Activated CD8-positive, alpha-beta memory T cell treated with anti-CD3 and anti-CD28 coated beads for 48 hours (primary cell): ENCODE results near the gene LLGL1.

Experiments
- DNase-seq, 3 experiments: peaks; one replicate each; pipeline ENCODE4 v3.0.0-alpha.2; 2020; ENCODE audit warnings: low read depth in 2 of 3, low spot score in 2 of 3

The LLGL1 gene

DNA sequence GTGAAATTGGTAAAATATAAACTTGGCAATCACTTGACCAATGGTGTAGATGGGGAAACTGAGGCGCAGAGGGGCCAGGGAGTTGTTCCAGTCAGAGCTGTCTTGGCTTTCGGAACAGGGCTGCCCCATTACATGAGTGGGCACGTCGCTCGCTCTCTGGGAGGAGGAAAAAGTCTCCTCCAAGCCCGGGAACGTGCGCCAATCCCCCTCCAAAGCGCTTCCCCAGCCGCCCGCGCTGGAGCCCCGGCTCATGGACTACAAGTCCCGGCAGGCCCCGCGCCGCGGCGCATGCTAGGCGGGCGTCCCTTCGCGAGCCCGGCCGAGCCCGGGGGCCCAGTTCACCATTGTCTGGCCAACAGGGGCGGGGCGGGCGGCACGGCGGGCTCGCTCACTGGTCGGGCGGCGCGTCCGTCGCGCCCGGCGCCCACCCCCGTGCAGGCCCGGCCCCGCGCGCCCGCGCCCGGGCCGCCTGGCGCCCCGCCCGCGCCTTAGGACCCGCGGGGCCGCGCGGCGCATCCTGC, at the start of gene LLGL1:
LLGL1 (plus strand) TSS at position 515 of the 521 bp plus-strand sequence. CDS start 48 bp downstream, outside the sequence.
- peak; percentile 94 to 97 (median 96) for DNase-seq

DNA sequence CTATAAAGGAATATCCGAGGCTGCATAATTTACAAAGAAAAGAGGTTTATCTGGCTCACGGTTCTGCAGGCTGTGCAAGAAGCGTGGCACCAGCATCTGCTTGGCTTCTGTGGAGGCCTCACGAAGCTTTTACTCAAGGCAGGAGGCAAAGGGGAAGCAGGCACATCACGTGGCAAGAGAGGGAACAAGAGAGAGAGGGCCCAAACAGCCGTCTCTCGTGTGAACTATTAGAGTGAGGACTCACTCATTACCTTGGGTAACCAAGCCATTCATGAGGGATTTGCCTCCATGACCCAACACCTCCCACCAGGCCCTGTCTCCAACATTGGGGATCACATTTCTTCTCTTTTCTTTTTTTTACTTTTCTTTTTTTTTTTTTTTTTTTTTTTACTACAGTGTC, 49.3 kb upstream of the LLGL1 start:
- no peak for DNase-seq

DNA sequence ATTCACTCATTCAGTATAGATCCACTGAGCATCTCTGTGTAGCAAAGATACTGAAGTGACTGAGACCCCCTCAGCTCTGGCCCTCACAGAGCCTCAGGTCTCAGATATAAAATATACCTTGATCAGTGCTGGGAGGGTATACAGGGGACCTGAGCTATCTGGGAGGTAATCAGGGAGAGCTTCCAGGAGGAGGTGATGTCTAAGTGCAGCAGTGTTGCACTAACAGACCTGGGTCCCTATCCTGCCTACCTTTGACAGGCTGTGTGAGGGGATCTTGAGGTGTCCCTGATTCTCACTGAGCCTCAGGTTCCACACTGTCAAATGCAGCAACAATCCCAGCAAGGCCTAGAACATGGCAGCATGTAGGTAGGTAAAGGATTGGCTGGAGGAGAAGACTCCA, 48.3 kb upstream of the LLGL1 start:
- no peak for DNase-seq

DNA sequence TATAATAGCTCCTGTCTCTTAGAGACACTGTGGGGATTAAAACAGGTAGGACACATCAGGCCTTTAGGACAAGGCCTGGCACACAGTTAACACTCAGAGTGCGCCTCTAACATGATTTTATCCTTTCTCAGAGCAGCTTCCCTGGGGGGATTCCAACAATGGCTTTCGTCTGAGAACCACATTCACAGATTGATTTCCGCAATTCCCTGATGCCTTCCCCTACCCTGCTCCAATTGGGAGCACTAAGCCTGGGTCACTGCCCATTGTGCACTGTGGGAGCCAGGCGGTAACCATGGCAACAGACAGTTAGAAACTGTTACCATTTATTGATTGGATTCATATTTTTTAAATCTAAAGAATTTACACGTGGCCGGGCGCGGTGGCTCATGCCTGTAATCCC, 47.7 kb upstream of the LLGL1 start:
- DNase-seq = no peak

DNA sequence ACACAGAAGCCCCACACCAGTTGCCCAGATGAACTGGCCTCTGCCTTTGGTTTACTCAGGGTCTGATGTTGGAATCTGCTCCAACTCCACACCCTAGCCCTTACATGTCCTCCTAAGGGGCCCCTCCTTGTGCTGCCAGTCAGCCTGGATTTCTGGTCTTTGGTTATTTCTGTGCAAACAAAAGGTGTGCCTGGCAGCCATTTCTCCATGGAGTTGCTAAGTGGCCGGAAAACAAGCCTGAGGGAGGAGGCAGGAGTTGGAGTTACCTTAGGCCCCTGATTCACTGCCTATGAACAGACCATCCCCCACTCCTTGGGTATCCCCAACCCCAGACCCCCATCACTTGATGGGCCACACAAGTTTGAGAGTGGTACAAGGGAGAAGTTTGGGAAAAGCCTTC, 46.2 kb upstream of the LLGL1 start:
- DNase-seq = no peak

DNA sequence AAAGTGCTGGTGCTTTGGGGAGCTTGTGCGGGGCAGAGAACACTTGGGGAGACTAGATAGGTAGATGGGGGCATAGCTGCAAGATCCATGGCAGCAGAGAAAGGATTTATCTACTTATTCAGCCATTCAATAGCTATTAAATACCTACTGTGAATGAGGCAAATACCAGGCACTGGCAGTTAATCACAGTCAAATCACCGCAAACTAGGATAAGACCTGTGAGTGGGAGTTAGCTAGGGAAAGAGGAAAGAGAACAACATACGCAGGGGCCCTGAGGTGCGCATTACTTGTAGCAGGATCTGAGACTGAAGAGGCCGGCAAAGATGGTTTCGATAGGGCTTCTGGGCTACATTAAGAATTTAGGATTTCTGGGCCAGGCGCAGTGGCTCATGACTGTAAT, 45.6 kb upstream of the LLGL1 start:
- DNase-seq = no peak

DNA sequence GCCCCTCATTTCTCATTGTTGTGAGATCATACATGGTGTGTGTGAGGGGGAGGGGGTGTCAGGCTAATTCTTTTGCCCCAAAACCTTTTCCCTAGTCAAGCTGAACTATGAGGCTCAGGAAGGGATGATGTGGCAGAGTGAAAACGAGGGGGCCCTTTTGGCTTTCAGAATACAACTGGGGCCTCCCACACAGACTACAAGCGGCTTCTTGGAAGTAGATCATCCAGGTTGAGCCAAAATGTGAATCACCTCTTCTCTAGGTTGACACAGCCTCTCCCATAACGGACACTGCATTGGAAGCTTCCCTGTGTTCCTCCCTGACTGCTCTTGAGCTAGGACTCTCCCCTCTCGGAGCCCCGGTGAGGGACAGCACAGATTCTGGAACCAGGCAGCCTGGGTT, 44.1 kb upstream of the LLGL1 start:
- peak in 2 of 3 experiments; percentile 14 to 30 for DNase-seq

DNA sequence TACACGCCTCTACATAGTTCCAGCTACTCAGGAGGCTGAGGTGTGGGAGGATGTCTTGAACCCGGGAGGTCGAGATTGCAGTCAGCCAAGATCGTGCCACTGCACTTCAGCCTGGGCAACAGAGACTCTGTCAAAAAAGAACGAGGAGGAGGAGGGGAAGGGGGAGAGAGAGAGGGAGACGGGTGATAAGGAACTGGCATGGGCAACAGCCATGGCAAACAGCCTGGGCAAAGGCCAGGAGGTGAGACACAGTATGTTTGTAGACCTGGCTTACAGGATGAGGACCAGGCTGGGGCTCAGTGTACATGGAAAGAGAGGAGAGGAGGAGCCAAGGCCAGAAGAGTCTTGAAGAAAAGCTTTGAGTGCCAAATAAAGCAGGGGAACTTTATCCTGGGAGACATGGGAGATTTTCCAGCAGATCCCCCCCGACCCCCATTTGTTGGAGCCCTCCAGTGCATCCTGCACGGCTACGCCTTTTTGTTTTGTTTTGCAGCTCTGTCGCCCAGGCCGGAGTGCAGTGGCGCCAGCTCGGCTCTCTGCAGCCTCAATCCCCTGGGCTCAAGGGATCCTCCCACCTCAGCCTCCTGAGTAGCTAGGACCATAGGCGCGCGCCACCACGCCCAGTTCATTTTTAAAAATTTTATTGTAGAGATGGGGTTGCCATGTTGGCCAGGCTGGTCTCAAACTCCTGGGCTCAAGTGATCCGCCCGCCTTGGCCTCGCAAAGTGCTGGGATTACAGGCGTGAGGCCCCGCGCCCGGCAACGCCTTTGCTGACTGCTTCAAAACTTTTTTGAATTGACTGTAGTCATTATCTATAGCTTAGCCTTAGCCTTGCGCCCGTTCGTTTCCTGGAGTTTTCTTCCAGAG, 43.1 kb upstream of the LLGL1 start:
- no peak for DNase-seq

DNA sequence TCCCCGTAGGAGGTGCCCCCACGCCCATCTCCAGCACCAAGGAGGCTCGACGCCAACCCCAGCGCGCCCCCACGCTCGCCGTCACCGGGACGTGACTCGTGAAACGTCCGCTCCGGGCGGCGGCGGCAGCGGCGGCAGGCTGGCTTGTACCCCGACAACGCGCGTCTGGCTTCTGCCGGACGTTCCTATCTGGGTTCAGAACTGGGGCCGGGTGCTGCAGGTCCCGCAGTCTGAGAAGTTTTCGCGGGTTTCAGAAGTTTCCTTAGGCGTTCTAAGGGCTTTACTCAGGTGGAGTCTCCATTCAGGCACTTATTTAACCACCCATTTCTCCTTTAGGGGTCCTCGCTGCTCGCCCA, 42.5 kb upstream of the LLGL1 start:
- DNase-seq = peak; percentile 63 to 76 (median 66)

DNA sequence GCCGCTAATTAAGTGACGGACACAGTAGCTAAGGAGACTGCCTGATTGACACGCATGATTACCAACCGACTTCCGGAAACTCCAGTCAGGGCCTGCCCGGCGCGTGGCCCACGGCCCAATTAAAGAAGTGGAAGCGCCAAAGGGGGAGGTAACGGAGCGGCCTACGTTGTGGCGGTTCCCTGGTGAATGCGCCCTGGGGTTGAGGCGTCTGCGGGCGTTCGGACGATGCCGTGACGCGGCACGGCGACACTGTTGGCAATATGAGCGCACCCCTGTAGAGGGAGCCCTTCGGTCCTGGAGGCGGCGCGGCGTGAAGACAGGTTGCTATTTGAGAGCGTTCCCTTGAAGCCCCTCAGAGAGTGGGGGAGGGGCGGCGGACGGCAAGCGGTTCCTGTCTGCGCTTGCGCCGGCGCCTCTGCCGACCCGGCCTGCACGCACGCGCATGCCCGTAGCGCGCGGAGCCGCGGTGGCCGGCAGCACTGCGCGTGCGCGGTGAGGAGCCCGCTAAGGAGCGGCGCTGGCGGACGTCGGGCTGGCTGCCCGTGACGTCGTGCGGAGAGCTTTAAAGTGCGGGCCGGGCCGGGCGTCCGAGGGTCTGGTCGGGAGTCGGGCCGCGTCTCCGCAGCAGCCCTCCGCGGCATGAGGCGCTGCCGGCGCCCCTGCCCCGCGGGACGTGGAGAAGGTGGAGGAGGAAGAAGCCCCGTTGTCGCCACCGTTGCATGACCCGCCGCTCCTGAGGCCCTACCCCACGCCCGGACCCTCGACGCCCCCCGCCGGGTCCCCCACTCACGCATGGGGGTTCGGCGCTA, 41.9 kb upstream of the LLGL1 start, which contains the start of gene ALKBH5:
ALKBH5 (plus strand) TSS at position 495 of the 809 bp plus-strand sequence. CDS start 416 bp downstream, outside the sequence.
- DNase-seq = peak; percentile 96 to 97 (median 96)

DNA sequence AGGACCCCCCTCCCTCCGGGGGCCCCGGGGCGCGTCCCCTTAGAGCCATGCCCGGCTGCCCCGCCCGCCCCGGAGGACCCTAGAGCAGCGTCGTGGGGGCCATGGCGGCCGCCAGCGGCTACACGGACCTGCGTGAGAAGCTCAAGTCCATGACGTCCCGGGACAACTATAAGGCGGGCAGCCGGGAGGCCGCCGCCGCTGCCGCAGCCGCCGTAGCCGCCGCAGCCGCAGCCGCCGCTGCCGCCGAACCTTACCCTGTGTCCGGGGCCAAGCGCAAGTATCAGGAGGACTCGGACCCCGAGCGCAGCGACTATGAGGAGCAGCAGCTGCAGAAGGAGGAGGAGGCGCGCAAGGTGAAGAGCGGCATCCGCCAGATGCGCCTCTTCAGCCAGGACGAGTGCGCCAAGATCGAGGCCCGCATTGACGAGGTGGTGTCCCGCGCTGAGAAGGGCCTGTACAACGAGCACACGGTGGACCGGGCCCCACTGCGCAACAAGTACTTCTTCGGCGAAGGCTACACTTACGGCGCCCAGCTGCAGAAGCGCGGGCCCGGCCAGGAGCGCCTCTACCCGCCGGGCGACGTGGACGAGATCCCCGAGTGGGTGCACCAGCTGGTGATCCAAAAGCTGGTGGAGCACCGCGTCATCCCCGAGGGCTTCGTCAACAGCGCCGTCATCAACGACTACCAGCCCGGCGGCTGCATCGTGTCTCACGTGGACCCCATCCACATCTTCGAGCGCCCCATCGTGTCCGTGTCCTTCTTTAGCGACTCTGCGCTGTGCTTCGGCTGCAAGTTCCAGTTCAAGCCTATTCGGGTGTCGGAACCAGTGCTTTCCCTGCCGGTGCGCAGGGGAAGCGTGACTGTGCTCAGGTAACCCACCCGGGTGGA, 41.0 kb upstream of the LLGL1 start:
- DNase-seq = peak; percentile 17 to 48 (median 30)

DNA sequence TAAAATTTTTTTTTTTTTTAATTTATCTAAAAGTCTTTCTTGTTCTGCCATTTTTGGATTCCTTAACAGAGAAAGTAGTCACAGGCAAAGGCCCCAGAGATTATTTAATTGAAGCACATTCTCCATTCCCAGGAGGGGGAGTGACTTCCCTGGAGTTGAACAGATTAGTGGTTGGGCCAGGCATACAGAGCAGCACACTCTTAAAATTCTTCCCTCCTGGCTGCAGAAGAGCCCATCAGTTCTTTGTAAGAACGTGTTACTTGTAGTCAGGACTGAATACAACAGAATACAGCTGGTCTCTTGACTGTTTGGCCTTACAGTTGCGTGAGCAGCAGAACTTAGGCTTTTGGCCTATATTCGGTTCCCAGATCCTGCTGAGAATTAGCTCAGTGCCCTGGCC, 40.0 kb upstream of the LLGL1 start:
- DNase-seq = no peak

DNA sequence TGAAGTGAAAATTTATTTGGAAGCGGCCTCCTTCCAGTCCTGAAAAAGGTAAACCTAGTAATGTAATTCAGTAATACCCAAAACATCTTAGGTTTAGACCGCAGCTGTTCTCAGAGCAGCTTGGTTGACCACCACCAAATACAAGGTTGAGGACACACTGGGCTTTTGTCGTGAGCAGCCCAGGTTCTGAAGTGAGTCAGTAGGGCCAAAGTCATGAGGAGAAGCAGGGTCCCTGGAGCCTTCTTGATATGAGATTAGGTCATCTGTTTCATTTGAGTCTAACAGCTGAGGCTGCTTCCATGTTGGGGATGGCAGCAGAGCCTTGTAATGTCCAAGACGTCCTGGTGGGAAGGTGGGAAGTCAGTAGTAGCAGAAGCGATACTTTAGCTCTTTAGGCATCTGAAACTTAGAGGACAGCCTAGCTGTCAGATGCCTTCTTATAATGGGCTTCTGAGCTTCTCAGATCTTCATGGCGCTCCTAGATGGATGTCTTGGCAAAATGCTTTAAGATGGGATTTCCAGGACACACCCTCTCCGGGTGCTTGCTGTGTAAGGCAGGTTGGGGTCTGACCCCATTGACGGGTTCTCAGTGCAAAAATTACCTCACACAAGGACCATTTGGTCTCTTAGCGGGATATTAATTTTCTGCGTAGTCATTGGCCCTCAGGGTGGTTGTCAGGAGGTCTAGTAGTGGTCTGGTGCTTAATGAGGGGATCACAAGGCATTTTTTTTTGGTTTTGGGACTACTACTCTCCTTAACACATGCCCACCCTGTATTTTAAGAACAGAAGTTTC, 39.4 kb upstream of the LLGL1 start:
- no peak for DNase-seq

DNA sequence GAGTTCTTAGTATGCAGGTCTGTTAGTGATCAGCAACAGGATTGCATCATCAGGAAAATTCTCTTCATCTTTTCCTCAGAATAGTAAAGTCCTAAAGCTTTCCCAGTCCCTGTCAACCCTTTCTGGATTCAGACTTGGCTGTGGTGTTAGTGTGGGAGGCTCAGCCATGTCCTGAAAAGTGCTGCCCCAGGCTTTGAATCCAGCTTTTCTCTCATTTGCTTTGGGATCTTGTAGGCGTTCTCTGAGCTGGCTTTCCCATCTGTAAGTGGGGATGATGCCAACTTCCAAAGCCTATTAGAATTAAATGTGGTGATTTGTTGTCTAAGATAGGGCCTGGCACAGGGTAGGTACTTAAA, 38.8 kb upstream of the LLGL1 start:
- DNase-seq = no peak

DNA sequence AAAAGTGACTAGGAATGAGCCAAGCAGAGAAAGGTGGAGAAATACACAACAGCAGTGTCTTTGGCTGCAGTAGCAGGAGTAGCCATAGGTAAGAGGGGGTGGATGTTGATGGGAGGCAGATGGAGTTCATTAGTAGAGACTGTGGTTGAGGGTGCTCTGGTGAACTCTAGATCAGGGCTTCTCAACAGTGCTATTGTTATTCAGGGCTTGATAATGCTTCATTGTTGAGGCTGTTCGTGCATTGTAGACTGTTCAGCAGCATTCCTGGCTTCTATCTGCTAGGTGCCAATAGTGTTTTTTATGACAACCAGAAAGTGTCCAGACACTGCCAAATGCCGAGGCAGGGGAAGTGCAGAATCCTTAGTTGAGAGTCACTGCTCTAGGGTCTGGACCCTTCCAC, 38.2 kb upstream of the LLGL1 start:
- no peak for DNase-seq

DNA sequence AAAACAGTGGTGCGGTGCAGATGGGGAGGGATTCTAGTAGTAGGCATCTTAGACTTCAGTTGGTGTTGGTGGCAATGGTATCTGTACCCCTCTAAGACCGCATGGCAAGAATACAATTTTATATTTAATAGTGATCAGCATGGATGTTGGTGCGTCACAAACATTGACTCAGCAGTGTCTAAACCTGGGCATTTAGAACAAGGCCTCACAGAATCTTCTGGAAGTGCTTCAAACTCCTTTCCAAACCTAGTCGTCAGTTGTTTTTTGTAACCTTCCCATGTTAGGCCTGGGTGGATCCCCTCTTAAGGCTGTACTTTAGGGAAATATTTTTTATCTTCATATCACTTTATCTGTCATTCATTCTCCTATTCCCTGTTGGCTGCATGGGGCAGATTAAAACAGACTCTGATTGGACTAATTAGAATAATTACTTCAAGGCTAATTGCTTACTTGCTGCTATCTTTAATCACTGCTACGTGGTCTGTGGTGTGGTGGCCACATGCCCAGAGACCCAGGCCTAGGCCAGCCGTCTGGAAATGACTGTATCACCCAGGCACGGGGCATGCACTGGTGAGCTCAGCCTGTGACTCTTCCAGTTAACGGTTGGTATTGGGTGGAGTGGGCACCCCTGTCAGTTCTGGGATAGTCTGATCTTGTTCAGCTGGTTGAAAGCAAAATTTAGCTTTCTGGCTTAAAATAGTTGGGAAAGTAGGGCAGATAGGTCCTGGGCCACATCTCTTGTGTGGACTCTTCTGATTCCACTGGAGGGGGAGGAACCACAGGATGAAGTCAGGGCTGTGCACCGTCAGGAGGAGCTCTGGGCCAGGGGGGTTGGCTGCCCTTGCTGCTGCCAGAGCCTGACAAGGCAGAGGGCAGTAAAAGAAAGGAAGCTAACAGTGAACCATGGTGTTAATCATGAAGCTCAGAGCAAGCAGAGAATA, 37.3 kb upstream of the LLGL1 start:
- DNase-seq = no peak

DNA sequence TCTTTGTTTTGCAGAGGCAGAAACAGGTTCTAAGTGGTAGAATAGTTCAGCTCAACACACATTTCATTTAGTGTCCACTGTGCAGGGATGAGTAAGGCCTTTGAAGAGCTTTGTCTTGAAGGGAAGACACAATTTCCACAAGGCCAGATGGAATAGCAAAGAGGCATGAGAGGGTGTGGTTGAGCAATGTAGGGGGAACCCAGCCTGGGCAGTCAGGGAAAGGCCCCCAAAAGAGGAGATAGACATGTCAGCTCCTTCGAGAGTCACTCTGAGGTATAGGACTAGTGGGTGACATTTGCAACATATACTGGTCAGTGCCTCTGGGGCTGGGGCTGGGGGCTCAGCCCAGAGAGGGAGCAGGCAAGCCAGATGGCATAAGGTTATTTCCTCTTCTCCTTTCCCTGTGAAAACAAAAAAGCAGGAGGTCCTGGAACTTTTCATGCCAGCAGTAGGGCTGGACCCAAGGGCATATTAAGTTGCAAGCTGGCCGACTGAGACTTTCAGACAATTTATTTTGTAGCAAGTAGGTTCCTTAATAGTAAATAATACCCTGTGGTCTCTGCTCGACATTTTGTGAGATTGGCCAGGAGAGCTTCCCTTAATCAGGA, 34.7 kb upstream of the LLGL1 start:
- DNase-seq = no peak

DNA sequence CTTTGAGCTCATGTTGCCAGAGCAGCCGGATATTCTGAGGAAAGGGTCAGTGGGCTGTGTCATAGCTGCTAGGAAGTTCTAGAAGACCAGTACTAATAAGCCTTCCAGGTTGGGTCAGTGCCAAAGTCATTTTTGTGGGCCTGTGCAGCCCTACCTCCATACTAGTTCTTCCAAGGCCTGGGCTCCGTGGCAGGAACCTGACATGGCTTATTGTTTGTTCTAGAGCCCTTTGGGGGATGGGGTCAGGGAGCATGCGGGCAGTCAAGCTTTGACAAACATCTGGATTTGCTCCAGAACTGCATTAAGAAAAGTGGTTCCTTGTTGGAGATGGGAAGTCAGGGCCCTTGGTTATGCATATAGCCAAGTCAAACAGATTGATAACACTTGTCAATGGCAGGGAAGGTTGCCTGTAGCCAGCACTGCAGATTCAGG, 34.2 kb upstream of the LLGL1 start:
- DNase-seq = no peak

DNA sequence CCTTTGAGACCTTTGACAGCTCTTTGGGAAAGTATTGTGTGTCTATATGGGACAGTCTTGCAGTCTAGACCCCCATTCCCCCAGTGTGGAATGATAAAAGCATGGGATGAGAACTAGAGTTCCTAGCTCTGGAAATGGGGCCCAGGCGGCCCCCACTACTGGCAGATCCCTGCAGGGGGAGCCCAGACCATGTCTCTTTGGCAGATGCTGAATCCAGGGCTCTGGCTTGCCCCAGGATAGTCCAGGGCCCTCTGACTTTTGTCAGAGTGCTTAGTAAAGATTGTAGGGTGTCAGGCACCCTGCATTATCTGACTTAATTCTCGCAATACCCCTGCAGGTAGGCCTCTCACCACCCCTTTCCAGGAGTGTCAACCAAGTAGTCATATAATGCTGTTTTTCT, 33.5 kb upstream of the LLGL1 start:
- no peak for DNase-seq
